Fibroblast of villous mesenchyme (primary cell): ENCODE data around the gene PRPH. TPM values are rescaled to one million over a fixed set of nuclear protein-coding genes. Genes with fewer than 3 reads are reported as not detected.
A peak's percentile ranks its signal among the peaks of the same experiment; 100 is the strongest.
"Not testable (repeated sequence)": the region's sequence is repeated elsewhere in the genome, so short reads cannot be mapped to it uniquely, and the experiment has no call there.

Source experiments
- DNase-seq: peaks from one replicate; pipeline ENCODE4 v3.0.0-alpha.2; 2010; ENCODE audit warnings: low read depth
- H3K4me3 ChIP-seq: 2 replicates; pipeline ENCODE4 v1.5.1; 2011; ENCODE audit warnings: low read depth, mild to moderate bottlenecking, low read length
- total RNA-seq: library from RNA; depleted of rRNA; stranded (reverse); fragments of >200 nt; gene quantifications from 2 replicates; pipeline ENCODE4 v1.2.3, GENCODE V29; 2012
- TF ChIP-seq, protein P1 (sequence below): IDR thresholded peaks from 2 replicates; pipeline ENCODE4 v1.5.1; 2012; ENCODE audit warnings: low read depth, mild to moderate bottlenecking, low read length; ENCODE audit not compliant: insufficient read depth

PRPH gene
- total RNA-seq, 1 donor = not detected

DNA sequence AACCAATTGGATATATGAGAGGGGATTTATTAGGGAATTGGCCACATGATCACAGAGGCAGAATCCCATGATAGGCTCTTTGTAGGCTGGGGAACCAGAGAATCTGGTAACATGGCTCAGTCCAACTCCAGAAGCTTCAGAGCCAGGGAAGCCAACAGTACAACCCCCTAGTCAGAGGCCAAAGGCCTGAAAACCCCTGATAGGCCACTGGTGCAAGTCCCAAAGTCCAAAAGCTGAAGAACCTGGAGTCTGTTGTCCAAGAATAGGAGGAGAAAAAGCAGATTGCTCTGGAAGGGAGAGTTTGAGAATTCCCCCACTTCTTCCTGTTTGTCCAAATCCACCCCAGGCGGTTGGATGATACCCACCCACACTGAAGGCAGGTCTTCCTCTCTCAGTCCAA lies 19.9 kb downstream of the PRPH start:
- DNase-seq = no peak
- TF ChIP-seq, protein P1, sequence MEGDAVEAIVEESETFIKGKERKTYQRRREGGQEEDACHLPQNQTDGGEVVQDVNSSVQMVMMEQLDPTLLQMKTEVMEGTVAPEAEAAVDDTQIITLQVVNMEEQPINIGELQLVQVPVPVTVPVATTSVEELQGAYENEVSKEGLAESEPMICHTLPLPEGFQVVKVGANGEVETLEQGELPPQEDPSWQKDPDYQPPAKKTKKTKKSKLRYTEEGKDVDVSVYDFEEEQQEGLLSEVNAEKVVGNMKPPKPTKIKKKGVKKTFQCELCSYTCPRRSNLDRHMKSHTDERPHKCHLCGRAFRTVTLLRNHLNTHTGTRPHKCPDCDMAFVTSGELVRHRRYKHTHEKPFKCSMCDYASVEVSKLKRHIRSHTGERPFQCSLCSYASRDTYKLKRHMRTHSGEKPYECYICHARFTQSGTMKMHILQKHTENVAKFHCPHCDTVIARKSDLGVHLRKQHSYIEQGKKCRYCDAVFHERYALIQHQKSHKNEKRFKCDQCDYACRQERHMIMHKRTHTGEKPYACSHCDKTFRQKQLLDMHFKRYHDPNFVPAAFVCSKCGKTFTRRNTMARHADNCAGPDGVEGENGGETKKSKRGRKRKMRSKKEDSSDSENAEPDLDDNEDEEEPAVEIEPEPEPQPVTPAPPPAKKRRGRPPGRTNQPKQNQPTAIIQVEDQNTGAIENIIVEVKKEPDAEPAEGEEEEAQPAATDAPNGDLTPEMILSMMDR = no peak
- no peak overlapping the region for H3K4me3 ChIP-seq

- not testable (repeated sequence) for H3K4me3 ChIP-seq, DNase-seq
These were observed 22.2 kb downstream of the PRPH start for GRCh38 chr12:49317118-49317517.

- DNase-seq, H3K4me3 ChIP-seq: not testable (repeated sequence)
These were observed 25.6 kb downstream of the PRPH start for GRCh38 chr12:49320411-49321103.

DNA sequence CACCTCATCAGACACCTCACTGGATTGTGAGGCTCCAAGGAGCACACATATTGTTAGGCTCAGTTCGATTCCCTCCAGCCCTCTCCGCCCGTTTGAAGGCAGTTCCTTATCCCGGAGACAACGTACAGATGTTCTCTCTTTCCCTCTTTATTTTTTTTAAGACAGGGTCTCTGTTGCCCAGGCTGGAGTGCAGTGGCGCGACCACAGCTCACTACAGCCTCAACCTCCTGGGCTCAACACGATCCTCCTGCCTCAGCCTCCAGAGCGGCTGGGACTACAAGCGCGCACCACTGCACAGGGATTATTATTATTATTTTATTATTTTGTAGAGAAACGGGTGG lies 27.4 kb downstream of the PRPH start:
- DNase-seq = no peak
- H3K4me3 ChIP-seq = peak overlapping the region; percentile 84
- TF ChIP-seq, protein P1 = no peak

DNA sequence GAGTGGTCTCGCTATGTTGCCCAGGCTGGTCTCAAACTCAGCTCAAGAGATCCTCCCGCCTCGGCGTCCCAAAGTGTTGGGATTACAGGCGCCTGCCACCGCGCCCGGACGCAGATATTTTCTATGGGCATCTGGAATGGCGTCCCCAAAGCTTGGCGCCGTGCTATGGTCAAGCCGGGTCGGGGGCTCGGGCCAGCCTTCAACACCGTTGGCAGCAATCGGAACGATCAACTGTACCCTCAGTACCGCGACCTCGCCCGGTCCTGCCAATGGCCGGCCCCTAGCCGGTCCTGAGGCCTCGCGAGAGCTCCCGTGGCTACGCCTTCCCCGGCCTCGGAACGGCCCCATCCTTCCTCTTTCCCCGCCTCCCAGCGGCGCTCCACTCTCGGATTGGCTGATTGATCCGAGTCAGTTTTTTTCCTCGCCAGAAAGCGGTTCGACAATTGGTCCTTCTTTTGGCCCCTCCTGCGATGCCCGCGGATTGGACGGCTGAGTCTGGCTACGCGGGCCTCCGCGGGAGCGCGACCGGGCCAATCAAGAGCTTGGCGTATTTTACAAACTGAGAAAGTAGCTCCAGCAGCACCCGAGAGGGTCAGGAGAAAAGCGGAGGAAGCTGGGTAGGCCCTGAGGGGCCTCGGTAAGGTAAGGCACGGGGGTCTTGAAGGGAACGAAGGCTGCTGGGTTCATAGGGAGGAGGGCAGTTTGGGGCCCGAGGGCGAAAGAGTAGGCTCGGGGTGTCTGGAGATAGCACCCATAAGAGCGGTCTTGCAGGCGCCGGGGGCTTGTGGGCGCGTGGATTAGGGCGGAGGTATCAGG lies 28.0 kb downstream of the PRPH start, which contains the start of gene TROAP:
TROAP (plus strand) TSS at position 548 of the 816 bp plus-strand sequence. CDS start 354 bp downstream, outside the sequence.
- TF ChIP-seq, protein P1 = no peak
- peak; percentile 98 for DNase-seq
- peak within 1 kb of the TSS; percentile 84 for H3K4me3 ChIP-seq

GRCh38 chr12:49323524-49324097 lies 28.7 kb downstream of the PRPH start:
- H3K4me3 ChIP-seq = peak overlapping the region; percentile 84
- TF ChIP-seq, protein P1 = no peak
- no peak for DNase-seq

- DNase-seq = no peak
- no peak overlapping the region for H3K4me3 ChIP-seq
- TF ChIP-seq, protein P1 = no peak
These were observed 30.7 kb downstream of the PRPH start for GRCh38 chr12:49325606-49326005.
